Heart right ventricle (tissue), 16 donors: ENCODE measurements around the gene AFF2. TPM values are rescaled to one million over a fixed set of nuclear protein-coding genes. Genes with fewer than 3 reads are reported as not detected.

Experiments
- ATAC-seq, 8 donors: fragments of 200-7000 bp; cut with Tn5 transposase; one replicate each; pipeline ENCODE4 v1.9.1; 2020; ENCODE audit warnings: mild to moderate bottlenecking in 8 of 8, moderate library complexity in 8 of 8, moderate number of reproducible peaks in 1 of 8
- DNase-seq, 2 donors: peaks; one replicate each; pipeline ENCODE4 v3.0.0-alpha.2; 2020
- H3K27ac ChIP-seq, 10 donors: fragments of 200-600 bp; sonication (generic) in 2 of 10; one replicate each; pipeline versions ENCODE4 v1.5.0 to v1.8.0; 2020 to 2022; ENCODE audit warnings: mild to moderate bottlenecking in 3 of 10
- H3K27me3 ChIP-seq, 7 donors: fragments of 200-600 bp; one replicate each; pipeline ENCODE4 v1.8.0; 2021 to 2022; ENCODE audit warnings: mild to moderate bottlenecking in 2 of 7
- H3K36me3 ChIP-seq, 9 donors: fragments of 200-600 bp; sonication (generic) in 1 of 9; one replicate each; pipeline versions ENCODE4 v1.5.0 to v1.8.0; 2020 to 2022; ENCODE audit warnings: mild to moderate bottlenecking in 2 of 9
- H3K4me1 ChIP-seq, 9 donors: fragments of 200-600 bp; sonication (generic) in 1 of 9; one replicate each; pipeline versions ENCODE4 v1.5.0 to v1.8.0; 2020 to 2022; ENCODE audit warnings: mild to moderate bottlenecking in 4 of 9
- H3K4me3 ChIP-seq, 10 donors: fragments of 200-600 bp; sonication (generic) in 2 of 10; one replicate each; pipeline versions ENCODE4 v1.5.0 to v1.8.0; 2020 to 2022; ENCODE audit warnings: mild to moderate bottlenecking in 7 of 10, moderate library complexity in 2 of 10
- H3K9me3 ChIP-seq, 11 donors: fragments of 200-600 bp in 10 of 11; sonication (generic) in 2 of 11; one replicate each; pipeline versions ENCODE4 v1.5.0 to v1.8.0; 2013 to 2022; ENCODE audit warnings: mild to moderate bottlenecking in 2 of 11, control low read depth in 1 of 11, moderate library complexity in 1 of 11
- CTCF ChIP-seq, 9 donors: fragments of 200-600 bp; sonication (generic) in 2 of 9; IDR thresholded peaks; one replicate each; pipeline versions ENCODE4 v1.5.0 to v1.8.0; 2021 to 2022; ENCODE audit warnings: antibody characterized with exemption in 9 of 9, mild to moderate bottlenecking in 5 of 9, moderate library complexity in 1 of 9
- WGBS, 2 donors: extraction: QIAGEN DNeasy Blood & Tissue Kit; methylation state at CpG; one replicate each; pipeline ENCODE4 v1.1.7; 2013; ENCODE audit warnings: inconsistent platforms in 1 of 2; 5-methylcytosine and 5-hydroxymethylcytosine counted together
- intact Hi-C, 10 donors: fragments of 100-400 bp; cut with DNase I; formaldehyde crosslinking; loops; one replicate each; pipeline versions ENCODE4 v1.11.1 to v1.14.2; 2022
- polyA plus RNA-seq, 2 donors: library from polyadenylated mRNA; stranded (reverse); fragments of 200-250 nt; gene quantifications; one replicate each; pipeline ENCODE4 v1.2.3, GENCODE V29; 2013
- total RNA-seq, 10 donors: library from RNA; stranded (reverse); fragmentation: NEBNext Ultra II Directional in 3 of 10; extraction: Animal tissue kit (Norgen Biotek cat#: 25700) in 3 of 10; gene quantifications; one replicate each; pipeline versions ENCODE4 v1.2.1 to v1.2.4, GENCODE V29; 2021 to 2023
- donor health status: Arrhythmogenic right ventricular cardiomyopathy.
- donor health status: ischemic (EF 13 %, LVEDD 7.1; RV severe dilation, severe dysfunction).
- donor health status: healthy with polysubstance abuse.
- donor health status: DM: no; HTN: yes; CAD: no.
- donor health status: DM: no; HTN: no; CAD: no.
- donor health status: ischemic (EF 25% LVEDD 6.9; RV normal size, moderate dysfunction).
- donor health status: ischemic (EF 25% LVEDD 5.7; RV mildly dilated, moderate dysfunction).
- donor health status: healthy.
- donor health status: DM: yes; HTN: yes; CAD: no.
- donor health status: Ischemic cardiomyopathy.
- donor health status: ischemic (EF 35%, LVEDD 5.7; RV mildly dilated, moderate dysfunction).
- donor health status: nonischemic (EF 11% LVEDD 7.7; RV severe dilation, severe dysfunction).
- donor health status: DM: yes; HTN: yes; CAD: no.
- donor health status: PGD.
- donor health status: ischemic (EF 29% LVEDD 5.4; RV normal size, mild dysfunction).
- donor health status: nonischemic (EF 23%, LVEDD 6.1; RV moderate dilation, normal function).

AFF2 gene
- total and polyA plus RNA-seq, 12 donors = 0.01 to 0.59 (median 0.20) TPM; not detected in 2

- H3K4me1 ChIP-seq = no peaks in the 10 kb centered on the region
- DNase-seq = no peak
- no peak overlapping the region for H3K4me3 ChIP-seq
- ATAC-seq = no peak
- no peak for TF ChIP-seq CTCF (IDR thresholded peaks at IDR 0.05)
- H3K9me3 ChIP-seq = no peaks in the 10 kb centered on the region
- H3K27ac ChIP-seq = no peak overlapping the region
- no peaks in the 10 kb centered on the region for H3K27me3 ChIP-seq
- no peaks in the 10 kb centered on the region for H3K36me3 ChIP-seq
- WGBS, 2 donors = 71 to 84% methylated on average over 1 of the region's 1 CpG
- intact Hi-C loops = no loop called here
Observed at GRCh38 chrX:148850631-148851030, 350.2 kb downstream of the AFF2 start.

GRCh38 chrX:148854306-148854705, 353.9 kb downstream of the AFF2 start:
- intact Hi-C loops = no loop called here
- no peaks in the 10 kb centered on the region for H3K27me3 ChIP-seq
- WGBS, 2 donors = 46 to 53% methylated on average over 4 of the region's 4 CpGs

GRCh38 chrX:148856505-148856904, 356.1 kb downstream of the AFF2 start:
- Histone ChIP-seq H3K4me1 (no peaks in the 10 kb centered on the region), H3K9me3 (no peaks in the 10 kb centered on the region), H3K36me3 (no peaks in the 10 kb centered on the region), H3K27ac (no peak overlapping the region), H3K4me3 (no peak overlapping the region), H3K27me3 (peaks cover 0 to 13% (median 0%) of the 10 kb centered on the region in 7 donors)
- ATAC-seq = no peak
- WGBS, 2 donors = 30 to 40% methylated on average over 1 of the region's 1 CpG
- no peak for DNase-seq
- intact Hi-C loops = no loop called here
- no peak for TF ChIP-seq CTCF (IDR thresholded peaks at IDR 0.05)

More at GRCh38 chrX:148854306-148854705, 353.9 kb downstream of the AFF2 start:
- H3K27ac ChIP-seq = no peak overlapping the region
- ATAC-seq (no peak), DNase-seq (no peak)
- no peak for TF ChIP-seq CTCF (IDR thresholded peaks at IDR 0.05)
- no peaks in the 10 kb centered on the region for H3K36me3 ChIP-seq
- H3K9me3 ChIP-seq = no peaks in the 10 kb centered on the region
- no peak overlapping the region for H3K4me3 ChIP-seq
- no peaks in the 10 kb centered on the region for H3K4me1 ChIP-seq

- ATAC-seq (no peak), DNase-seq (no peak)
- Histone ChIP-seq H3K27me3 (peaks cover 0 to 3% (median 0%) of the 10 kb centered on the region in 7 donors), H3K9me3 (no peaks in the 10 kb centered on the region), H3K36me3 (no peaks in the 10 kb centered on the region), H3K27ac (no peak overlapping the region), H3K4me1 (no peaks in the 10 kb centered on the region), H3K4me3 (no peak overlapping the region)
- intact Hi-C loops = no loop called here
- no peak for TF ChIP-seq CTCF (IDR thresholded peaks at IDR 0.05)
- WGBS, 2 donors = 72 to 73% methylated on average over 9 of the region's 9 CpGs
Observed at GRCh38 chrX:148865277-148866210, 365.1 kb downstream of the AFF2 start.
